DND-41 (cell line): Measurements from ENCODE around the gene GRIK4.

Source experiments
- CTCF ChIP-seq: IDR thresholded peaks from 2 replicates; pipeline ENCODE4 v1.5.1; 2012; ENCODE audit warnings: borderline replicate concordance, low read length, moderate library complexity, mild to moderate bottlenecking; ENCODE audit not compliant: poor library complexity, severe bottlenecking; ENCODE audit errors: extremely low read depth
- EZH2 ChIP-seq: IDR thresholded peaks from 3 replicates; pipeline ENCODE4 v1.6.1; 2012; ENCODE audit warnings: borderline replicate concordance, low read depth, mild to moderate bottlenecking, moderate library complexity, low read length, inconsistent platforms; ENCODE audit not compliant: severe bottlenecking

- no peak for TF ChIP-seq CTCF
- TF ChIP-seq EZH2 = no peak
These were observed 9.6 kb downstream of the GRIK4 start for GRCh38 chr11:120521176-120521575.
